ENCODE measurements around the gene PLPPR2. TPM values are rescaled to one million over a fixed set of nuclear protein-coding genes. Genes with fewer than 3 reads are reported as not detected.

PLPPR2 gene
- total RNA-seq, 1 donor from 2014 or later = 2.2 TPM

DNA sequence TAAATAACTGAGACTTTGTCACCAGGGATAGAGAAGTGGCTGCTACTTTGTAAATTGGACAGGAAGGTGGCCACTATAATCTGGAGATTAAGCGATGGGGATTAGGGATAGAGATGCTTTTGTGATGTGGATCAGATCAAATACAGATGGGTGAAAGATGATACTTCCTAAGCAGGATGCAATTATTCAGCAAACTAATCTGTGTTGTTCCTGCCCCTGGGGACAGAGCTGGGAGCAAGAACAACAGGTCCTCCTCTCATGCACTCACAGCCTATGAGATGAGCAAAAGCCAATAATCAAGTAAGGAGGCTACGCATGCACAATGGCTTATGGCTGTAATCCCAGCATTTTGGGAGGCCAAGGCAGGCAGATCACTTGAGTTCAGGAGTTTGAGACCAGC, 59.3 kb downstream of the PLPPR2 start:
- ChIA-PET CTCF (no interaction called here), POLR2A (no interaction called here)
- H3K36me3 Mint-ChIP-seq (ENCODE audit: low read depth) = no peaks in the 10 kb centered on the region
- H3K27ac Mint-ChIP-seq = no peak overlapping the region
- DNase-seq (no peak), ATAC-seq (ENCODE audit: low read depth) (no peak)
- H3K4me3 Mint-ChIP-seq = no peak overlapping the region
- intact Hi-C loops (cut with micrococcal nuclease) = no loop called here
- TF ChIP-seq, protein P1, sequence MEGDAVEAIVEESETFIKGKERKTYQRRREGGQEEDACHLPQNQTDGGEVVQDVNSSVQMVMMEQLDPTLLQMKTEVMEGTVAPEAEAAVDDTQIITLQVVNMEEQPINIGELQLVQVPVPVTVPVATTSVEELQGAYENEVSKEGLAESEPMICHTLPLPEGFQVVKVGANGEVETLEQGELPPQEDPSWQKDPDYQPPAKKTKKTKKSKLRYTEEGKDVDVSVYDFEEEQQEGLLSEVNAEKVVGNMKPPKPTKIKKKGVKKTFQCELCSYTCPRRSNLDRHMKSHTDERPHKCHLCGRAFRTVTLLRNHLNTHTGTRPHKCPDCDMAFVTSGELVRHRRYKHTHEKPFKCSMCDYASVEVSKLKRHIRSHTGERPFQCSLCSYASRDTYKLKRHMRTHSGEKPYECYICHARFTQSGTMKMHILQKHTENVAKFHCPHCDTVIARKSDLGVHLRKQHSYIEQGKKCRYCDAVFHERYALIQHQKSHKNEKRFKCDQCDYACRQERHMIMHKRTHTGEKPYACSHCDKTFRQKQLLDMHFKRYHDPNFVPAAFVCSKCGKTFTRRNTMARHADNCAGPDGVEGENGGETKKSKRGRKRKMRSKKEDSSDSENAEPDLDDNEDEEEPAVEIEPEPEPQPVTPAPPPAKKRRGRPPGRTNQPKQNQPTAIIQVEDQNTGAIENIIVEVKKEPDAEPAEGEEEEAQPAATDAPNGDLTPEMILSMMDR (IDR thresholded peaks at IDR 0.05) = no peak
- no peaks in the 10 kb centered on the region for H3K9me3 Mint-ChIP-seq
- H3K27me3 Mint-ChIP-seq = peaks cover 5% of the 10 kb centered on the region
- peaks cover 13% of the 10 kb centered on the region for H3K4me1 Mint-ChIP-seq

Other genes starting within 250 kb of the PLPPR2 start
- 0.98 and 1.3 TPM in 2 replicates for gene SPC24, start 199.7 kb upstream of the PLPPR2 start, total RNA-seq
- 2.3 and 3.3 TPM in 2 replicates for gene KANK2, start 157.9 kb upstream of the PLPPR2 start, total RNA-seq
- gene ANGPTL8, start 115.8 kb upstream of the PLPPR2 start, total RNA-seq = not detected in 2 replicates
- 7.7 and 9.6 TPM in 2 replicates for gene DOCK6, start 92.9 kb upstream of the PLPPR2 start, total RNA-seq
- not detected in 2 replicates for gene TSPAN16, start 59.3 kb upstream of the PLPPR2 start, total RNA-seq
- 4.5 and 6.2 TPM in 2 replicates for gene RAB3D, start 15.8 kb upstream of the PLPPR2 start, total RNA-seq
- gene TMEM205, start 9.2 kb upstream of the PLPPR2 start, total RNA-seq = 61.8 and 68.1 TPM in 2 replicates
- 27.6 and 32.1 TPM in 2 replicates for gene CCDC159, start 8.9 kb upstream of the PLPPR2 start, total RNA-seq
- gene SWSAP1, start 19.2 kb downstream of the PLPPR2 start, total RNA-seq = 4.3 and 5.1 TPM in 2 replicates
- 1.8 and 2.5 TPM in 2 replicates for gene EPOR, start 28.9 kb downstream of the PLPPR2 start, total RNA-seq
- gene RGL3, start 63.9 kb downstream of the PLPPR2 start, total RNA-seq = 0.32 and 0.33 TPM in 2 replicates
- 0.29 TPM in 1 of 2 replicates, not detected in the other for gene ODAD3, start 79.7 kb downstream of the PLPPR2 start, total RNA-seq
- gene PRKCSH, start 80.2 kb downstream of the PLPPR2 start, total RNA-seq = 287 and 289 TPM in 2 replicates
- gene ELAVL3, start 125.6 kb downstream of the PLPPR2 start, total RNA-seq = not detected in 2 replicates
- gene ZNF653, start 150.4 kb downstream of the PLPPR2 start, total RNA-seq = 10.3 and 14.1 TPM in 2 replicates
- 49.3 and 54.2 TPM in 2 replicates for gene ECSIT, start 173.7 kb downstream of the PLPPR2 start, total RNA-seq
- not detected in 2 replicates for gene CNN1, start 183.4 kb downstream of the PLPPR2 start, total RNA-seq
- gene ELOF1, start 203.8 kb downstream of the PLPPR2 start, total RNA-seq = 61.7 and 66.1 TPM in 2 replicates
- gene ACP5, start 222.2 kb downstream of the PLPPR2 start, total RNA-seq = 47.6 and 50.9 TPM in 2 replicates
- gene ZNF627, start 242.1 kb downstream of the PLPPR2 start, total RNA-seq = 17.0 and 17.6 TPM in 2 replicates